ENCODE measurements around the gene NFIC. TPM values are rescaled to one million over a fixed set of nuclear protein-coding genes. Genes with fewer than 3 reads are reported as not detected.

The NFIC gene
- total RNA-seq, 1 experiment from 2014 or later = 8.0 TPM

GRCh38 chr19:3496392-3497273 lies 130.2 kb downstream of the NFIC start:
- no peak overlapping the region for H3T11ph ChIP-seq (ENCODE audit: low read length)
- no peak overlapping the region for H3K4ac ChIP-seq (ENCODE audit: low read depth, low read length)
- no peak overlapping the region for H2BK15ac ChIP-seq (ENCODE audit: low read depth, low read length)
- no peak overlapping the region for H2BK20ac ChIP-seq (ENCODE audit: low read depth, low read length, poor library complexity, severe bottlenecking)
- Mint-ChIP-seq H3K27ac (no peak overlapping the region), H3K27me3 (ENCODE audit: low read depth) (no peaks in the 10 kb centered on the region), H3K4me1 (peaks cover 7 to 10% of the 10 kb centered on the region in 2 experiments), H3K4me3 (no peak overlapping the region), H3K9me3 (no peaks in the 10 kb centered on the region; a peak in 1 of 5 replicates), H3K36me3 (ENCODE audit: insufficient read depth in 1 of 3, low read depth in 3 of 3) (peaks cover 20 to 48% (median 41%) of the 10 kb centered on the region in 3 experiments; a peak in 6 of 7 replicates)
- no peak overlapping the region for H2AFZ ChIP-seq (ENCODE audit: low read length)
- peaks cover 10% of the 10 kb centered on the region for H3K79me2 ChIP-seq (ENCODE audit: insufficient read depth, low read length)
- no peak overlapping the region for H3K18ac ChIP-seq (ENCODE audit: insufficient read length, low read depth, low read length)
- H3K56ac ChIP-seq (ENCODE audit: insufficient read length, low read depth, low read length) = no peak overlapping the region
- no peaks in the 10 kb centered on the region for H3K27me3 ChIP-seq (ENCODE audit: insufficient read depth, low read length)
- H3K9me3 ChIP-seq (ENCODE audit: control insufficient read depth, low read depth, low read length) = no peaks in the 10 kb centered on the region
- no peak overlapping the region for H4K8ac ChIP-seq (replicated peaks; ENCODE audit: insufficient read length, low read depth, low read length)
- no peaks in the 10 kb centered on the region for H3K4me1 ChIP-seq (ENCODE audit: insufficient read depth, low read length)
- H4K5ac ChIP-seq (ENCODE audit: insufficient read length, low read depth, low read length) = no peak overlapping the region
- H3K9ac ChIP-seq (ENCODE audit: extremely low read depth, insufficient read length, low read length) = no peak overlapping the region
- H2BK120ac ChIP-seq (ENCODE audit: low read depth, low read length, poor library complexity, severe bottlenecking) = no peak overlapping the region
- H4K20me1 ChIP-seq (ENCODE audit: control insufficient read depth, insufficient read depth, insufficient read length) = no peaks in the 10 kb centered on the region
- H3K23ac ChIP-seq (ENCODE audit: insufficient read length, low read depth, low read length) = no peak overlapping the region
- no peak for DNase-seq
- H3K14ac ChIP-seq (ENCODE audit: insufficient read depth, low read length) = no peak overlapping the region
- no CpG with 5 or more reads among the region's 32 CpGs for WGBS (ENCODE audit: extremely low coverage, insufficient read length, low lambda C conversion rate)
- no peaks in the 10 kb centered on the region for H3K79me1 ChIP-seq (ENCODE audit: insufficient read depth, low read depth, low read length, poor library complexity, severe bottlenecking)
- H4K91ac ChIP-seq (ENCODE audit: insufficient read length, low read depth, low read length) = no peak overlapping the region
- H3K27ac ChIP-seq (ENCODE audit: insufficient read length, low read depth, low read length) = no peak overlapping the region
- H3K23me2 ChIP-seq (ENCODE audit: insufficient read length, low read depth, low read length, poor library complexity, severe bottlenecking) = peaks cover 6% of the 10 kb centered on the region
- TF ChIP-seq CTCF (conservative IDR thresholded peaks at IDR 0.05) = no peak
- no peak overlapping the region for H2BK12ac ChIP-seq (ENCODE audit: insufficient read length, low read depth, low read length)
- no peak overlapping the region for H2AK5ac ChIP-seq (ENCODE audit: insufficient read length, low read length)
- no peak overlapping the region for H3K4me2 ChIP-seq (ENCODE audit: insufficient read depth, insufficient read length, low read length)
- H2BK5ac ChIP-seq (ENCODE audit: insufficient read length, low read length) = no peak overlapping the region
